Gastrocnemius medialis (tissue), 4 donors: ENCODE results near the gene PANK2.

ENCODE experiments used
- CTCF ChIP-seq, 5 experiments: fragments of 450-650 bp in 3 of 5; fragments of 200-600 bp in 2 of 5; sonication (generic) in 2 of 5; IDR thresholded peaks in 4 of 5; conservative IDR thresholded peaks in 1 of 5; 1 replicate in 4 of 5; 2 replicates in 1 of 5; pipeline ENCODE4 v1.5.1; 2016 to 2019; ENCODE audit warnings: antibody characterized with exemption in 5 of 5, mild to moderate bottlenecking in 3 of 5, moderate library complexity in 3 of 5
- POLR2A ChIP-seq, 2 donors: fragments of 450-650 bp; IDR thresholded peaks; one replicate each; pipeline ENCODE4 v1.6.1; 2017; ENCODE audit warnings: antibody characterized with exemption in 2 of 2, mild to moderate bottlenecking in 2 of 2, moderate library complexity in 2 of 2

- no peak for TF ChIP-seq CTCF (IDR thresholded peaks at IDR 0.05 in 4 of 5, conservative IDR thresholded peaks at IDR 0.05 in 1 of 5)
- no peak for TF ChIP-seq POLR2A (IDR thresholded peaks at IDR 0.05)
Observed at GRCh38 chr20:3908667-3909066, 19.5 kb downstream of the PANK2 start.
